ENCODE measurements around the gene CEBPB. TPM values are rescaled to one million over a fixed set of nuclear protein-coding genes. Genes with fewer than 3 reads are reported as not detected.

The CEBPB gene
- total RNA-seq, 1 experiment from 2014 or later: 22.6 TPM

DNA sequence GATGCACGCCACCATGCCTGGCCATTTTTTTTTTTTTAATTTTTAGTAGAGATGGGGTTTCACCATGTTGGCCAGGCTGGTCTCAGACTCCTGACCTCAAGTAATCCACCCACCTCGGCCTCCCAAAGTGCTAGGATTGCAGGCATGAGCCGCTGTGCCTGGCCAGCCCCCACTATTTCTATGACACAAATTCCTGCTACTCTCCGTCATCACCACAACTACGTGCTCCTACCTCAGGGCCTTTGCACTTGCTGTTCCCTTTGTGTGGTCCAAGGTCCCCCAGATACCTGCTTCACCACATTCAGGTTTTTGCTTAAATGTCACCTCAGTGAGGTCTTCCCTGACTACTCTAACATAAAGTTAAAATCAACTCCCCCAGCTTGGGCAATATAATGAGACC, 5.2 kb upstream of the CEBPB start:
- H4K8ac ChIP-seq (replicated peaks; ENCODE audit: insufficient read length, low read depth, low read length): no peak overlapping the region
- H3T11ph ChIP-seq (ENCODE audit: low read length): no peak overlapping the region
- H2BK20ac ChIP-seq (ENCODE audit: low read depth, low read length, poor library complexity, severe bottlenecking): no peak overlapping the region
- H2BK5ac ChIP-seq (ENCODE audit: insufficient read length, low read length): no peak overlapping the region
- WGBS (ENCODE audit: extremely low coverage, insufficient read length, low lambda C conversion rate): no CpG with 5 or more reads among the region's 5 CpGs
- no peak overlapping the region for H3K4me3 Mint-ChIP-seq
- H3K27me3 ChIP-seq (ENCODE audit: insufficient read depth, low read length): no peaks in the 10 kb centered on the region
- no peak overlapping the region for H3K14ac ChIP-seq (ENCODE audit: insufficient read depth, low read length)
- H3K56ac ChIP-seq (ENCODE audit: insufficient read length, low read depth, low read length): no peak overlapping the region
- no peak overlapping the region for H2BK12ac ChIP-seq (ENCODE audit: insufficient read length, low read depth, low read length)
- no peak overlapping the region for H2BK15ac ChIP-seq (ENCODE audit: low read depth, low read length)
- no peaks in the 10 kb centered on the region for H3K36me3 Mint-ChIP-seq (ENCODE audit: insufficient read depth in 1 of 3, low read depth in 3 of 3)
- no peaks in the 10 kb centered on the region for H3K79me2 ChIP-seq (ENCODE audit: insufficient read depth, low read length)
- no peak overlapping the region for H2BK120ac ChIP-seq (ENCODE audit: low read depth, low read length, poor library complexity, severe bottlenecking)
- TF ChIP-seq, protein P1, sequence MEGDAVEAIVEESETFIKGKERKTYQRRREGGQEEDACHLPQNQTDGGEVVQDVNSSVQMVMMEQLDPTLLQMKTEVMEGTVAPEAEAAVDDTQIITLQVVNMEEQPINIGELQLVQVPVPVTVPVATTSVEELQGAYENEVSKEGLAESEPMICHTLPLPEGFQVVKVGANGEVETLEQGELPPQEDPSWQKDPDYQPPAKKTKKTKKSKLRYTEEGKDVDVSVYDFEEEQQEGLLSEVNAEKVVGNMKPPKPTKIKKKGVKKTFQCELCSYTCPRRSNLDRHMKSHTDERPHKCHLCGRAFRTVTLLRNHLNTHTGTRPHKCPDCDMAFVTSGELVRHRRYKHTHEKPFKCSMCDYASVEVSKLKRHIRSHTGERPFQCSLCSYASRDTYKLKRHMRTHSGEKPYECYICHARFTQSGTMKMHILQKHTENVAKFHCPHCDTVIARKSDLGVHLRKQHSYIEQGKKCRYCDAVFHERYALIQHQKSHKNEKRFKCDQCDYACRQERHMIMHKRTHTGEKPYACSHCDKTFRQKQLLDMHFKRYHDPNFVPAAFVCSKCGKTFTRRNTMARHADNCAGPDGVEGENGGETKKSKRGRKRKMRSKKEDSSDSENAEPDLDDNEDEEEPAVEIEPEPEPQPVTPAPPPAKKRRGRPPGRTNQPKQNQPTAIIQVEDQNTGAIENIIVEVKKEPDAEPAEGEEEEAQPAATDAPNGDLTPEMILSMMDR (conservative IDR thresholded peaks at IDR 0.05): no peak
- no peaks in the 10 kb centered on the region; a peak in 3 of 5 replicates for H3K9me3 Mint-ChIP-seq
- peaks cover 16 to 29% of the 10 kb centered on the region in 2 experiments for H3K4me1 Mint-ChIP-seq
- no peaks in the 10 kb centered on the region for H3K79me1 ChIP-seq (ENCODE audit: insufficient read depth, low read depth, low read length, poor library complexity, severe bottlenecking)
- H2AK5ac ChIP-seq (ENCODE audit: insufficient read length, low read length): no peak overlapping the region
- H3K23ac ChIP-seq (ENCODE audit: insufficient read length, low read depth, low read length): no peak overlapping the region
- H3K4me1 ChIP-seq (ENCODE audit: insufficient read depth, low read length): no peaks in the 10 kb centered on the region
- H3K9me3 ChIP-seq (ENCODE audit: control insufficient read depth, low read depth, low read length): no peaks in the 10 kb centered on the region
- peaks cover 11% of the 10 kb centered on the region for H3K27me3 Mint-ChIP-seq (ENCODE audit: low read depth)
- no peak for DNase-seq
- H3K9ac ChIP-seq (ENCODE audit: extremely low read depth, insufficient read length, low read length): no peak overlapping the region
- H3K18ac ChIP-seq (ENCODE audit: insufficient read length, low read depth, low read length): no peak overlapping the region
- H3K27ac ChIP-seq (ENCODE audit: insufficient read length, low read depth, low read length): no peak overlapping the region
- H3K4me2 ChIP-seq (ENCODE audit: insufficient read depth, insufficient read length, low read length): no peak overlapping the region
- H4K91ac ChIP-seq (ENCODE audit: insufficient read length, low read depth, low read length): no peak overlapping the region
- H3K4ac ChIP-seq (ENCODE audit: low read depth, low read length): no peak overlapping the region
- H4K20me1 ChIP-seq (ENCODE audit: control insufficient read depth, insufficient read depth, insufficient read length): no peaks in the 10 kb centered on the region
- H3K23me2 ChIP-seq (ENCODE audit: insufficient read length, low read depth, low read length, poor library complexity, severe bottlenecking): no peaks in the 10 kb centered on the region
- no peak overlapping the region for H2AFZ ChIP-seq (ENCODE audit: low read length)
- no peak overlapping the region for H3K27ac Mint-ChIP-seq
- H4K5ac ChIP-seq (ENCODE audit: insufficient read length, low read depth, low read length): no peak overlapping the region
